Vagina (tissue), 2 donors: ENCODE data around the gene SPATA6. TPM values are rescaled to one million over a fixed set of nuclear protein-coding genes. Genes with fewer than 3 reads are reported as not detected.
"Not testable (repeated sequence)": the region's sequence is repeated elsewhere in the genome, so short reads cannot be mapped to it uniquely, and the experiment has no call there.

Experiments used
- DNase-seq, 2 donors: peaks; one replicate each; pipeline ENCODE4 v3.0.0-alpha.2; 2017; ENCODE audit errors: extremely low spot score in 2 of 2
- H3K27ac ChIP-seq: fragments of 200-600 bp; sonication (generic); one replicate; pipeline ENCODE4 v1.5.1; 2019
- H3K27me3 ChIP-seq: fragments of 200-600 bp; sonication (generic); one replicate; pipeline ENCODE4 v1.5.1; 2019
- H3K36me3 ChIP-seq, 2 donors: fragments of 200-600 bp; sonication (generic); one replicate each; pipeline ENCODE4 v1.5.1; 2017 to 2019
- H3K4me1 ChIP-seq: fragments of 200-600 bp; sonication (generic); one replicate; pipeline ENCODE4 v1.5.1; 2019
- H3K4me3 ChIP-seq, 2 donors: fragments of 200-600 bp; sonication (generic); 1 replicate in 1 of 2; 2 replicates in 1 of 2; pipeline ENCODE4 v1.5.1; 2016 to 2019
- H3K9me3 ChIP-seq: fragments of 200-600 bp; sonication (generic); one replicate; pipeline ENCODE4 v1.5.1; 2019
- CTCF ChIP-seq, 3 experiments: fragments of 450-650 bp in 2 of 3; fragments of 200-600 bp in 1 of 3; sonication (generic) in 1 of 3; IDR thresholded peaks; one replicate each; pipeline ENCODE4 v1.5.1; 2017 to 2019; ENCODE audit warnings: antibody characterized with exemption in 3 of 3, mild to moderate bottlenecking in 2 of 3, moderate library complexity in 2 of 3
- POLR2A ChIP-seq, 2 donors: fragments of 450-650 bp; IDR thresholded peaks; one replicate each; pipeline ENCODE4 v1.6.1; 2017; ENCODE audit warnings: antibody characterized with exemption in 2 of 2, mild to moderate bottlenecking in 2 of 2, moderate library complexity in 2 of 2
- POLR2AphosphoS5 ChIP-seq, 2 donors: sonication (generic); formaldehyde crosslinking; IDR thresholded peaks; one replicate each; pipeline ENCODE4 v1.9.0; 2017; ENCODE audit warnings: antibody characterized with exemption in 2 of 2, mild to moderate bottlenecking in 2 of 2, low read depth in 1 of 2; ENCODE audit not compliant: insufficient read depth in 1 of 2
- intact Hi-C: fragments of 100-400 bp; cut with DNase I; formaldehyde crosslinking; loops from one replicate; pipeline ENCODE4 v1.15.1; 2023
- total RNA-seq: library from RNA; depleted of rRNA; stranded (reverse); fragments of >200 nt; gene quantifications from one replicate; pipeline ENCODE4 v1.2.3, GENCODE V29; 2016

Gene SPATA6
- total RNA-seq, 1 donor from 2014 or later = 30.4 TPM

GRCh38 chr1:48333316-48333715, 138.7 kb downstream of the SPATA6 start:
- no peaks in the 10 kb centered on the region for H3K4me1 ChIP-seq
- no peaks in the 10 kb centered on the region for H3K9me3 ChIP-seq
- TF ChIP-seq POLR2A (IDR thresholded peaks at IDR 0.05) (no peak), CTCF (IDR thresholded peaks at IDR 0.05) (no peak), POLR2AphosphoS5 (IDR thresholded peaks at IDR 0.05; ENCODE audit: insufficient read depth in 1 of 2, low read depth in 1 of 2) (no peak)
- H3K36me3 ChIP-seq = peaks cover 0 to 14% of the 10 kb centered on the region in 2 donors
- intact Hi-C loops = no loop called here
- no peaks in the 10 kb centered on the region for H3K27me3 ChIP-seq
- H3K4me3 ChIP-seq = no peak overlapping the region
- H3K27ac ChIP-seq = no peak overlapping the region
- DNase-seq = no peak

- no peaks in the 10 kb centered on the region for H3K27me3 ChIP-seq
- H3K36me3 ChIP-seq = peaks cover 0 to 14% of the 10 kb centered on the region in 2 donors
- no peaks in the 10 kb centered on the region for H3K9me3 ChIP-seq
- no peak overlapping the region for H3K4me3 ChIP-seq
- DNase-seq = no peak
- TF ChIP-seq POLR2A (IDR thresholded peaks at IDR 0.05) (no peak), POLR2AphosphoS5 (IDR thresholded peaks at IDR 0.05; ENCODE audit: insufficient read depth in 1 of 2, low read depth in 1 of 2) (no peak), CTCF (IDR thresholded peaks at IDR 0.05) (no peak)
- intact Hi-C loops = no loop called here
- H3K27ac ChIP-seq = no peak overlapping the region
- no peaks in the 10 kb centered on the region for H3K4me1 ChIP-seq
These were observed 139.9 kb downstream of the SPATA6 start for GRCh38 chr1:48332115-48332514.

GRCh38 chr1:48329905-48330304, 142.1 kb downstream of the SPATA6 start:
- no peaks in the 10 kb centered on the region for H3K9me3 ChIP-seq
- TF ChIP-seq CTCF (IDR thresholded peaks at IDR 0.05) = no peak
- TF ChIP-seq POLR2A (IDR thresholded peaks at IDR 0.05) = no peak
- no peak for TF ChIP-seq POLR2AphosphoS5 (IDR thresholded peaks at IDR 0.05; ENCODE audit: insufficient read depth in 1 of 2, low read depth in 1 of 2)
- H3K4me1 ChIP-seq = no peaks in the 10 kb centered on the region
- no peak overlapping the region for H3K4me3 ChIP-seq
- H3K27me3 ChIP-seq = no peaks in the 10 kb centered on the region
- DNase-seq = no peak
- peaks cover 0 to 24% of the 10 kb centered on the region in 2 donors for H3K36me3 ChIP-seq
- intact Hi-C loops = no loop called here
- no peak overlapping the region for H3K27ac ChIP-seq

- Histone ChIP-seq H3K9me3 (peaks cover 3% of the 10 kb centered on the region), H3K27me3 (no peaks in the 10 kb centered on the region), H3K4me1 (no peaks in the 10 kb centered on the region), H3K4me3 (no peak overlapping the region), H3K36me3 (peaks cover 0 to 27% of the 10 kb centered on the region in 2 donors), H3K27ac (no peak overlapping the region)
- DNase-seq = no peak
- intact Hi-C loops = no loop called here
- no peak for TF ChIP-seq POLR2A (IDR thresholded peaks at IDR 0.05)
- no peak for TF ChIP-seq POLR2AphosphoS5 (IDR thresholded peaks at IDR 0.05; ENCODE audit: insufficient read depth in 1 of 2, low read depth in 1 of 2)
- no peak for TF ChIP-seq CTCF (IDR thresholded peaks at IDR 0.05)
These were observed 142.5 kb downstream of the SPATA6 start for GRCh38 chr1:48329486-48329885.

- H3K27me3 ChIP-seq, H3K4me3 ChIP-seq, intact Hi-C loops, DNase-seq, H3K4me1 ChIP-seq, H3K36me3 ChIP-seq, H3K27ac ChIP-seq, H3K9me3 ChIP-seq: not testable (repeated sequence)
These were observed 160.2 kb downstream of the SPATA6 start for GRCh38 chr1:48311829-48312228.
